K562 (cell line): ENCODE data around the gene TMEM164. TPM values are rescaled to one million over a fixed set of nuclear protein-coding genes. Genes with fewer than 3 reads are reported as not detected.
"Not testable (repeated sequence)": the region's sequence is repeated elsewhere in the genome, so short reads cannot be mapped to it uniquely, and the experiment has no call there.

ENCODE experiments used
- ATAC-seq: fragments of 200-7000 bp; cut with Tn5 transposase; 3 replicates; pipeline ENCODE4 v1.9.1; 2020; ENCODE audit warnings: moderate library complexity
- BruUV-seq: library from RNA; stranded (reverse); fragments of 400-500 nt; replicated peaks from 2 replicates; lab custom pipeline; 2021; lab: Mats Ljungman, UMichigan
- CTCF ChIA-PET: fragments of 300-600 bp; formaldehyde crosslinking; extraction: SDS; loops from one replicate; lab custom pipeline; 2021; ENCODE audit warnings: low intra/inter-chr PET ratio; lab: Yijun Ruan, JAX
- POLR2A ChIA-PET: fragments of 300-600, 350-650 bp; sonication (Branson Sonifier 250); formaldehyde crosslinking; extraction: SDS; loops from one replicate; lab custom pipeline; 2021; ENCODE audit warnings: antibody characterized with exemption, inconsistent platforms; lab: Yijun Ruan, JAX
- DNase-seq, 4 experiments: peaks; one replicate each; pipeline versions ENCODE4 v3.0.0 to v3.0.0-alpha.2; 2011 to 2018; ENCODE audit warnings: low spot score in 3 of 4, mixed read lengths in 3 of 4; ENCODE audit errors: extremely low read depth in 1 of 4
- FAIRE-seq: peaks from 2 replicates; lab custom pipeline; 2011; peaks lifted over from hg19 to GRCh38; lab: Jason Lieb, UNC
- H2AFZ ChIP-seq: 2 replicates; pipeline ENCODE4 v1.6.0; 2011; ENCODE audit warnings: low read depth, low read length, control low read depth, inconsistent platforms
- H3K27ac ChIP-seq: fragments of 200-600 bp; 3 replicates; pipeline ENCODE4 v1.8.0; 2011; ENCODE audit warnings: low read depth, mild to moderate bottlenecking, control low read depth, inconsistent platforms, low read length, moderate library complexity, mixed read lengths; ENCODE audit errors: extremely low read depth
- H3K27me3 ChIP-seq, 2 experiments: fragments of 300-600 bp in 1 of 2; 2 replicates in 1 of 2; 3 replicates in 1 of 2; pipeline versions ENCODE4 v1.6.0 to v1.8.0; 2011; ENCODE audit warnings: inconsistent platforms in 2 of 2, low read length in 2 of 2, mild to moderate bottlenecking in 1 of 2, mixed read lengths in 1 of 2, moderate library complexity in 1 of 2; ENCODE audit not compliant: control insufficient read depth in 2 of 2, insufficient read depth in 2 of 2
- H3K36me3 ChIP-seq: fragments of 300-600 bp; 3 replicates; pipeline ENCODE4 v1.8.0; 2011; ENCODE audit warnings: mild to moderate bottlenecking, low read length, inconsistent platforms; ENCODE audit not compliant: control insufficient read depth, insufficient read depth
- H3K4me1 ChIP-seq, 2 experiments: fragments of 200-600 bp in 1 of 2; replicated peaks in 1 of 2; 2 replicates in 1 of 2; 3 replicates in 1 of 2; pipeline versions ENCODE4 v1.5.1 to v1.8.0; 2011; ENCODE audit warnings: inconsistent platforms in 2 of 2, low read length in 2 of 2, mild to moderate bottlenecking in 1 of 2, mixed read lengths in 1 of 2, moderate library complexity in 1 of 2; ENCODE audit not compliant: control insufficient read depth in 2 of 2, insufficient read depth in 2 of 2
- H3K4me2 ChIP-seq: 2 replicates; pipeline ENCODE4 v1.6.1; 2011; ENCODE audit warnings: low read length, control low read depth, inconsistent platforms, mixed read lengths; ENCODE audit not compliant: insufficient read depth
- H3K4me3 ChIP-seq: fragments of 200-600 bp; sonication (generic), shearing (Covaris generic); 2 replicates; pipeline ENCODE4 v1.5.1; 2016; ENCODE audit warnings: control low read depth, inconsistent platforms
- H3K79me2 ChIP-seq: fragments of 200-600 bp; 3 replicates; pipeline ENCODE4 v1.8.0; 2011; ENCODE audit warnings: low read length, inconsistent platforms; ENCODE audit not compliant: control insufficient read depth, insufficient read depth
- H3K9ac ChIP-seq, 2 experiments: 2 replicates each; pipeline versions ENCODE4 v1.6.0 to v1.6.1; 2011; ENCODE audit warnings: low read depth in 2 of 2, low read length in 2 of 2, control low read depth in 1 of 2, inconsistent platforms in 1 of 2, mild to moderate bottlenecking in 1 of 2, mixed read lengths in 1 of 2; ENCODE audit not compliant: insufficient read depth in 1 of 2
- H3K9me1 ChIP-seq: one replicate; pipeline ENCODE4 v1.6.0; 2011; ENCODE audit warnings: inconsistent platforms, mild to moderate bottlenecking, low read length, moderate library complexity; ENCODE audit not compliant: control insufficient read depth, insufficient read depth
- H3K9me3 ChIP-seq: replicated peaks from 2 replicates; pipeline ENCODE4 v1.5.1; 2011; ENCODE audit warnings: low read depth, low read length, inconsistent platforms; ENCODE audit not compliant: control insufficient read depth, insufficient read depth
- H4K20me1 ChIP-seq: replicated peaks from 2 replicates; pipeline ENCODE4 v1.6.1; 2011; ENCODE audit warnings: low read length, inconsistent platforms, mixed read lengths; ENCODE audit not compliant: control insufficient read depth, insufficient read depth
- BRF2 ChIP-seq: IDR thresholded peaks from 3 replicates; pipeline ENCODE4 v1.6.1; 2011; ENCODE audit warnings: borderline replicate concordance, mild to moderate bottlenecking; ENCODE audit not compliant: insufficient read length, insufficient read depth
- CHD1 ChIP-seq: fragments of 200-600 bp; sonication (generic); IDR thresholded peaks from one replicate; pipeline ENCODE4 v1.6.1; 2012; ENCODE audit warnings: mild to moderate bottlenecking, moderate library complexity, low read length, inconsistent platforms
- MED1 ChIP-seq: sonication (generic); formaldehyde crosslinking; IDR thresholded peaks from 2 replicates; pipeline ENCODE4 v1.8.1; 2023; ENCODE audit warnings: missing genetic modification reagents, borderline replicate concordance
- PTRF ChIP-seq: fragments of 450-650 bp; IDR thresholded peaks from 2 replicates; pipeline ENCODE4 v1.6.1; 2016; ENCODE audit warnings: mild to moderate bottlenecking, missing genetic modification characterization, missing compliant biosample characterization
- RBM39 ChIP-seq: fragments of 200-400 bp; formaldehyde crosslinking; optimal IDR thresholded peaks from 2 replicates; pipeline ENCODE3; 2018; ENCODE audit warnings: low read depth, low read length
- U2AF1 ChIP-seq: fragments of 200-400 bp; formaldehyde crosslinking; optimal IDR thresholded peaks from 2 replicates; pipeline ENCODE3; 2017; ENCODE audit warnings: mild to moderate bottlenecking, low read depth, low read length, moderate library complexity
- ZBTB9 ChIP-seq: fragments of 450-650 bp; formaldehyde crosslinking; IDR thresholded peaks from 2 replicates; pipeline ENCODE4 v1.4.0; 2020; ENCODE audit warnings: mild to moderate bottlenecking, moderate library complexity
- WGBS: fragments of 100-300 bp; shearing (Covaris generic); methylation state at CpG from one replicate; pipeline ENCODE4 v1.1.6; 2016; ENCODE audit warnings: low coverage, mixed read lengths; ENCODE audit not compliant: insufficient coverage; ENCODE audit errors: missing lambda C conversion rate; 5-methylcytosine and 5-hydroxymethylcytosine counted together
- in situ Hi-C: fragments of 300-500 bp; cut with MboI; formaldehyde crosslinking; loops from 4 replicates; pipeline ENCODE4 v1.15.0; 2018; ENCODE audit warnings: inconsistent platforms, mixed read lengths
- intact Hi-C: fragments of 100-400 bp; cut with micrococcal nuclease; formaldehyde crosslinking; loops from 2 replicates; pipeline ENCODE4 v1.14.2; 2022
- polyA plus RNA-seq, 8 experiments: library from polyadenylated mRNA; depleted of rRNA in 4 of 8; stranded (reverse) in 5 of 8; unstranded in 3 of 8; fragments of >200 nt; fragmentation: Nextera tagmentation in 2 of 8; fragmentation: Illumina TruSeq in 1 of 8; extraction: Ambion mirVana in 2 of 8; extraction: Trizol in 1 of 8; gene quantifications; 2 replicates each; pipeline versions ENCODE4 v1.2.1 to v1.2.3, GENCODE V29; 2011 to 2014; ENCODE audit warnings: inconsistent platforms in 1 of 8, missing spikeins in 1 of 8
- total RNA-seq, 7 experiments: library from RNA; depleted of rRNA in 6 of 7; stranded (reverse); fragments of >200 nt in 6 of 7; fragmentation: Illumina TruSeq in 2 of 7; extraction: Trizol in 2 of 7; gene quantifications; 2 replicates each; pipeline versions ENCODE4 v1.2.1 to v1.2.3, GENCODE V29; 2011 to 2021; ENCODE audit warnings: low replicate concordance in 1 of 7
- TF ChIP-seq, protein P1 (sequence below), 2 experiments: fragments of 450-650 bp; IDR thresholded peaks; 2 replicates each; pipeline ENCODE4 v1.6.1; 2016

The TMEM164 gene
- total and polyA plus RNA-seq, 9 of the 15 experiments (the other 6 are each of a cell fraction or from before 2014, with no cell fraction given), result 2.4 to 57.3 (median 23.1) TPM

DNA sequence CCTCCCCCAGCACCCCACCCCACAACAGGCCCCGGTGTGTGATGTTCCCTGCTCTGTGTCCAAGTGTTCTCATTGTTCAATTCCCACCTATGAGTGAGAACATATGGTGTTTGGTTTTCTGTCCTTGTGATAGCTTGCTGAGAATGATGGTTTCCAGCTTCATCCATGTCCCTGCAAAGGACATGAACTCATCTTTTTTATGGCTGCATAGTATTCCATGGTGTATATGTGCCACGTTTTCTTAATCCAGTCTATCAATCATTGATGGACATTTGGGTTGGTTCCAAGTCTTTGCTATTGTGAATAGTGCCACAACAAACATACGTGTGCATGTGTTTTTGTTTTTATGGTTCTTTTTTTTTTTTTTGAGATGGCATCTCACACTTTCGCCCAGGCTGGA lies 17.7 kb upstream of the TMEM164 start:
- H3K9me3 ChIP-seq, H3K9ac ChIP-seq, H4K20me1 ChIP-seq, intact Hi-C loops, H3K27ac ChIP-seq, H3K79me2 ChIP-seq, FAIRE-seq, in situ Hi-C loops, H3K36me3 ChIP-seq, BruUV-seq, POLR2A ChIA-PET, H3K4me1 ChIP-seq, H3K9me1 ChIP-seq, DNase-seq, H3K4me3 ChIP-seq, ATAC-seq, CTCF ChIA-PET, H3K27me3 ChIP-seq, H3K4me2 ChIP-seq, H2AFZ ChIP-seq: not testable (repeated sequence)
- WGBS, result 38% methylated on average over 3 of the region's 4 CpGs

DNA sequence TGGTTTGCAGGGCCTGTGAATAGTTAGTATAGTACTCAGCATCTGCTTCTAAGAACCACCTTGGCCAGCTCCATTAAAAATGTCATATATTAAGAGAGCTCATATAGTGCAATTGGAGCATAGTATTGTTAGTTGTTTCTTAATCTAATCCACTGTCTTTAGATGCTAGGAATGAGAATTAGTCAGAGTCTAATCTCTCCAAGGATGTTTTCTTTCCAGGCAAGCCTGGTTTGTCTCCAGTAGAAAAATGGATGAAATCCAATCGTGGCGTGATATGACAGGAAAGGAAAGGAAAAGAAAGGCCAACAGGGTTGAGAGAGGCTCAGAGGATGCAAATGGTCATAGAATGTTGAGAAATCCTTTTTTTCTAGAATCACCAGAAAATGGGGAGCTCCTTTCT lies 15.0 kb upstream of the TMEM164 start:
- 67% methylated on average over 2 of the region's 2 CpGs for WGBS
- Histone ChIP-seq H3K27me3 (no peaks in the 10 kb centered on the region), H3K4me2 (no peak overlapping the region), H3K79me2 (no peaks in the 10 kb centered on the region), H3K27ac (no peak overlapping the region), H3K4me1 (no peaks in the 10 kb centered on the region; a peak in 1 of 5 replicates), H3K9me1 (no peaks in the 10 kb centered on the region), H2AFZ (no peak overlapping the region), H3K36me3 (no peaks in the 10 kb centered on the region), H3K4me3 (no peak overlapping the region), H4K20me1 (no peaks in the 10 kb centered on the region), H3K9ac (no peak overlapping the region), H3K9me3 (no peaks in the 10 kb centered on the region)
- intact Hi-C loops (no loop called here), in situ Hi-C loops (no loop called here)
- POLR2A ChIA-PET, result interaction anchor here (1.0 kb wide), 1 partner anchor 33 kb away, joined by 3 read pairs; no protein-coding TSS in a partner anchor
- CTCF ChIA-PET, result no interaction called here
- ATAC-seq (no peak), DNase-seq (no peak), FAIRE-seq (no peak)
- BruUV-seq, result no TSS peak
- TF ChIP-seq PTRF (tag), result no peak
- no peak for TF ChIP-seq CHD1
- TF ChIP-seq ZBTB9 (CRISPR knock-in tag), result no peak
- TF ChIP-seq BRF2, result no peak
- TF ChIP-seq RBM39, result no peak
- no peak for TF ChIP-seq MED1 (CRISPR knock-in tag)
- TF ChIP-seq, protein P1, sequence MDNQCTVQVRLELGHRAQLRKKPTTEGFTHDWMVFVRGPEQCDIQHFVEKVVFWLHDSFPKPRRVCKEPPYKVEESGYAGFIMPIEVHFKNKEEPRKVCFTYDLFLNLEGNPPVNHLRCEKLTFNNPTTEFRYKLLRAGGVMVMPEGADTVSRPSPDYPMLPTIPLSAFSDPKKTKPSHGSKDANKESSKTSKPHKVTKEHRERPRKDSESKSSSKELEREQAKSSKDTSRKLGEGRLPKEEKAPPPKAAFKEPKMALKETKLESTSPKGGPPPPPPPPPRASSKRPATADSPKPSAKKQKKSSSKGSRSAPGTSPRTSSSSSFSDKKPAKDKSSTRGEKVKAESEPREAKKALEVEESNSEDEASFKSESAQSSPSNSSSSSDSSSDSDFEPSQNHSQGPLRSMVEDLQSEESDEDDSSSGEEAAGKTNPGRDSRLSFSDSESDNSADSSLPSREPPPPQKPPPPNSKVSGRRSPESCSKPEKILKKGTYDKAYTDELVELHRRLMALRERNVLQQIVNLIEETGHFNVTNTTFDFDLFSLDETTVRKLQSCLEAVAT (IDR thresholded peaks at IDR 0.05), result no peak
- no peak for TF ChIP-seq U2AF1
